AG04449 (cell line): ENCODE results near the gene SLC7A6.

Source experiments
- CTCF ChIA-PET: fragments of 350-600 bp; formaldehyde crosslinking; extraction: SDS; loops from one replicate; lab custom pipeline; 2021; ENCODE audit warnings: antibody characterized with exemption; lab: Yijun Ruan, JAX
- POLR2A ChIA-PET: fragments of 400-600, 350-600 bp; formaldehyde crosslinking; extraction: SDS; loops from one replicate; lab custom pipeline; 2020; ENCODE audit warnings: antibody characterized with exemption, inconsistent platforms; lab: Yijun Ruan, JAX
- DNase-seq: peaks from one replicate; pipeline ENCODE4 v3.0.0-alpha.2; 2010; ENCODE audit warnings: low read depth, low spot score
- H3K4me3 ChIP-seq: 2 replicates; pipeline ENCODE4 v1.5.1; 2011; ENCODE audit warnings: low read depth, mild to moderate bottlenecking, control low read depth, low read length
- CTCF ChIP-seq: IDR thresholded peaks from one replicate; pipeline ENCODE4 v1.5.1; 2011; ENCODE audit warnings: mild to moderate bottlenecking, moderate library complexity, low read length, control low read depth, inconsistent platforms; ENCODE audit not compliant: insufficient read depth; ENCODE audit errors: missing control alignments

Gene SLC7A6

GRCh38 chr16:68236137-68236825 is 28.0 kb upstream of the SLC7A6 start:
- no peak for DNase-seq
- ChIA-PET CTCF (interaction anchor here (1.0 to 3.7 kb wide), 5 partner anchors 8 to 142 kb away, joined by 3 to 23 read pairs (median 7); partner anchors contain the start of gene SLC7A6), POLR2A (interaction anchor here (1.8 kb wide), 1 partner anchor 152 kb away, joined by 7 read pairs; no protein-coding TSS in a partner anchor)
- H3K4me3 ChIP-seq, result no peak overlapping the region
- TF ChIP-seq CTCF, result no peak

GRCh38 chr16:68236826-68237242 is 27.5 kb upstream of the SLC7A6 start:
- POLR2A ChIA-PET, result interaction anchor here (1.0 to 1.9 kb wide), 5 partner anchors 27 to 270 kb away, joined by 3 to 13 read pairs (median 4); partner anchors contain the start of genes PRMT7, SLC7A6 and SLC7A6OS

GRCh38 chr16:68237243-68238028 is 26.9 kb upstream of the SLC7A6 start:
- peak overlapping the region; percentile 62 for H3K4me3 ChIP-seq
- CTCF ChIA-PET, result interaction anchor here (1.0 to 3.7 kb wide), 8 partner anchors 9 to 172 kb away, joined by 3 to 35 read pairs (median 7); partner anchors contain the start of gene SLC7A6
- TF ChIP-seq CTCF, result no peak
- peak; percentile 80 for DNase-seq
- POLR2A ChIA-PET, result interaction anchor here (0.5 to 1.9 kb wide), 9 partner anchors 20 to 1076 kb away, joined by 3 to 13 read pairs (median 4); partner anchors contain the start of genes PRMT7, SLC7A6 and SLC7A6OS

More at GRCh38 chr16:68236826-68237242, 27.5 kb upstream of the SLC7A6 start:
- CTCF ChIA-PET, result interaction anchor here (1.0 to 3.7 kb wide), 8 partner anchors 9 to 171 kb away, joined by 3 to 35 read pairs (median 6); partner anchors contain the start of gene SLC7A6
- TF ChIP-seq CTCF, result no peak
- peak overlapping the region; percentile 62 for H3K4me3 ChIP-seq
- no peak for DNase-seq

- H3K4me3 ChIP-seq, result peak overlapping the region; percentile 60
- CTCF ChIA-PET, result interaction anchor here (1.2 to 3.7 kb wide), 7 partner anchors 8 to 237 kb away, joined by 3 to 35 read pairs (median 7); partner anchors contain the start of gene SLC7A6
- TF ChIP-seq CTCF, result no peak
- DNase-seq, result no peak
- POLR2A ChIA-PET, result interaction anchor here (0.6 to 1.9 kb wide), 6 partner anchors 20 to 1076 kb away, joined by 3 to 13 read pairs (median 3); partner anchors contain the start of gene SLC7A6
Observed at GRCh38 chr16:68238029-68238345, 26.3 kb upstream of the SLC7A6 start.

GRCh38 chr16:68242085-68242484 is 22.2 kb upstream of the SLC7A6 start:
- no peak for TF ChIP-seq CTCF
- no peak for DNase-seq
- H3K4me3 ChIP-seq, result no peak overlapping the region
- ChIA-PET CTCF (interaction anchor here (1.0 to 7.2 kb wide), 4 partner anchors 13 to 86 kb away, joined by 3 to 67 read pairs (median 4); no protein-coding TSS in a partner anchor), POLR2A (no interaction called here)
